ENCODE results near the gene CCL4.
"Not testable (repeated sequence)": the region's sequence is repeated elsewhere in the genome, so short reads cannot be mapped to it uniquely, and the experiment has no call there.

CCL4 gene

DNA sequence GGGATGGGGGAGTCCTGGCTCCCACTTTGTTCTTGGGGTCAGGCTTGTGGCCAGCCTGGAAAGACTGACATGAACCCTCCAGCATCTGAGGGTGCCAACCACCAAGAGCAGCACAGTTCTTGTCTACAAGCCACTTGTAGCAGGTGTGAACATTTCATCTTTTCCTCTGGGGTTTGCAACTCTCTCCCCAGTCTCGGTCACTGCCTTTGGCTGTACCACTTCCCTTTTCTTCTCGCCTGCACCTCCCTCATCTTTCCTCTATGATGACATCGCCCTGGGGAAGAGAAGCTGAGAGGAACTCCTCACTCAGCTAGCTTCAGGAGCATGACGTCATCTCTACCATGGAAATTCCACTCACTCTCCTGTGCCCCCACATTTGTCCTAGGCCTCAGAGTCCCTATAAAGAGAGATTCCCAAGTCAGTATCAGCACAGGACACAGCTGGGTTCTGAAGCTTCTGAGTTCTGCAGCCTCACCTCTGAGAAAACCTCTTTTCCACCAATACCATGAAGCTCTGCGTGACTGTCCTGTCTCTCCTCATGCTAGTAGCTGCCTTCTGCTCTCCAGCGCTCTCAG is at the start of gene CCL4:
Gene CCL4 (plus strand): TSS at position 427 of the 575 bp plus-strand sequence. CDS start 79 bp downstream, at position 506.
- in situ Hi-C loops (cut with MboI; ENCODE audit: low sequenced_read_pairs, unreplicated experiment); DNase-seq (ENCODE audit: low spot score): not testable (repeated sequence)

DNA sequence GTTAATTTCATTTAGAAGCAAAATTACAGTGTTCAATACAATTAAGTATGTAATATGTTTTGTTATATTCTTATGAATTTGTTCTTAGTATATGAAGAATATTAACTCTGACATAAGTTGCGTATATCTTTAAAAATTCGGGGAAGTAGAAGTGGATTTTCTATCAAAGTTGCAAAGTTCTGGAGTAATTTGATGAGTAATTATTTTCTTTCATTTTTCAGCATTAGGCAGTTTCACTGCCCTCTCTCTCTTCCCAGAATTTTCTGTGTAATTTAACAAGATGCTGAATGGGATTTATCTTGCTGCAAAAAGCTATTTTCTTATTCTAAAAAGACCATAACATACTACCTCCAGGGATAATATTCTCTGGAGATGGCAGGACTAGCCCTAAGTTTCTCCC is 48.5 kb upstream of the CCL4 start:
- DNase-seq (ENCODE audit: low spot score) = no peak
- TF ChIP-seq, protein P1, sequence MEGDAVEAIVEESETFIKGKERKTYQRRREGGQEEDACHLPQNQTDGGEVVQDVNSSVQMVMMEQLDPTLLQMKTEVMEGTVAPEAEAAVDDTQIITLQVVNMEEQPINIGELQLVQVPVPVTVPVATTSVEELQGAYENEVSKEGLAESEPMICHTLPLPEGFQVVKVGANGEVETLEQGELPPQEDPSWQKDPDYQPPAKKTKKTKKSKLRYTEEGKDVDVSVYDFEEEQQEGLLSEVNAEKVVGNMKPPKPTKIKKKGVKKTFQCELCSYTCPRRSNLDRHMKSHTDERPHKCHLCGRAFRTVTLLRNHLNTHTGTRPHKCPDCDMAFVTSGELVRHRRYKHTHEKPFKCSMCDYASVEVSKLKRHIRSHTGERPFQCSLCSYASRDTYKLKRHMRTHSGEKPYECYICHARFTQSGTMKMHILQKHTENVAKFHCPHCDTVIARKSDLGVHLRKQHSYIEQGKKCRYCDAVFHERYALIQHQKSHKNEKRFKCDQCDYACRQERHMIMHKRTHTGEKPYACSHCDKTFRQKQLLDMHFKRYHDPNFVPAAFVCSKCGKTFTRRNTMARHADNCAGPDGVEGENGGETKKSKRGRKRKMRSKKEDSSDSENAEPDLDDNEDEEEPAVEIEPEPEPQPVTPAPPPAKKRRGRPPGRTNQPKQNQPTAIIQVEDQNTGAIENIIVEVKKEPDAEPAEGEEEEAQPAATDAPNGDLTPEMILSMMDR (IDR thresholded peaks at IDR 0.05; ENCODE audit: borderline replicate concordance, control extremely low read depth, extremely low read depth, insufficient read depth, missing control alignments) = no peak
- in situ Hi-C loops (cut with MboI; ENCODE audit: low sequenced_read_pairs, unreplicated experiment) = no loop called here

GRCh38 chr17:36055921-36056520 is 47.6 kb upstream of the CCL4 start:
- TF ChIP-seq, protein P1 (IDR thresholded peaks at IDR 0.05; ENCODE audit: borderline replicate concordance, control extremely low read depth, extremely low read depth, insufficient read depth, missing control alignments) = no peak
- in situ Hi-C loops (cut with MboI; ENCODE audit: low sequenced_read_pairs, unreplicated experiment) = no loop called here

GRCh38 chr17:36057911-36058310 is 45.7 kb upstream of the CCL4 start:
- TF ChIP-seq, protein P1 (IDR thresholded peaks at IDR 0.05; ENCODE audit: borderline replicate concordance, control extremely low read depth, extremely low read depth, insufficient read depth, missing control alignments) = no peak
- DNase-seq (ENCODE audit: low spot score) = no peak
- in situ Hi-C loops (cut with MboI; ENCODE audit: low sequenced_read_pairs, unreplicated experiment) = no loop called here

More at GRCh38 chr17:36055921-36056520, 47.6 kb upstream of the CCL4 start:
- DNase-seq (ENCODE audit: low spot score) = no peak

GRCh38 chr17:36059406-36059805 is 44.2 kb upstream of the CCL4 start:
- in situ Hi-C loops (cut with MboI; ENCODE audit: low sequenced_read_pairs, unreplicated experiment) = no loop called here
- no peak for DNase-seq (ENCODE audit: low spot score)
- TF ChIP-seq, protein P1 (IDR thresholded peaks at IDR 0.05; ENCODE audit: borderline replicate concordance, control extremely low read depth, extremely low read depth, insufficient read depth, missing control alignments) = no peak

GRCh38 chr17:36060816-36061215 is 42.8 kb upstream of the CCL4 start:
- in situ Hi-C loops (cut with MboI; ENCODE audit: low sequenced_read_pairs, unreplicated experiment) = no loop called here
- no peak for DNase-seq (ENCODE audit: low spot score)
- TF ChIP-seq, protein P1 (IDR thresholded peaks at IDR 0.05; ENCODE audit: borderline replicate concordance, control extremely low read depth, extremely low read depth, insufficient read depth, missing control alignments) = no peak

DNA sequence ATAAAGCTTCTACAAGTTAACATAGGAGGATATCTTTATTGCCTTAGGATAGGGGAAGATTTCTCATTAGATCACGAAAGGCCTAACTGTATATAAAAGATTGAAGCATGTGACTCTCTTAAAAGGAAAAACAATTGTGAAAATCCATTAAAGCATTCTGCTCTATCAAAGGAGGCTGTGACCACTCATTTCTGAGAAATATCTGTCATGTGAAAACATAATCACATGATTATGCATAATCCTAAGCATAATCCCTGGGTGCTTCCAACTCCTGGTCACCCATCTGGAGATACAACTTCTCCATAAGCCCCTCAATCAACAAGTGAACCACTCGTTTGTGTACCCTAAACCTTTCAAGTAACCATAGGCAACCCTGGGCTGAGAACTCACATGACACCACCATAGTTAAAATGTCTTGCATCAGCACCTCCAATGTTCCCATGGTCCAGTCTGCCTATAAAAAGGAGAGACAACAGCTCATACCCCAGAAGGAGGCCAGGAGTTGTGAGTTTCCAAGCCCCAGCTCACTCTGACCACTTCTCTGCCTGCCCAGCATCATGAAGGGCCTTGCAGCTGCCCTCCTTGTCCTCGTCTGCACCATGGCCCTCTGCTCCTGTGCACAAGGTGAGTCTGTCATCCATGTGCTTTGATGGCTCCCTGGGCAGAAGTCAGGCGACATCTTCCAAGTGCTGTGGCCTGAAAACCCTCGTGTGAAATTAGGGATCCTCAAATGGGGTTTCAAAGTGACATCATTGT is 39.7 kb upstream of the CCL4 start, which contains the start of gene CCL18:
Gene CCL18 (plus strand): TSS at position 487 of the 756 bp plus-strand sequence. CDS start 71 bp downstream, at position 558.
- no peak for DNase-seq (ENCODE audit: low spot score)
- TF ChIP-seq, protein P1 (IDR thresholded peaks at IDR 0.05; ENCODE audit: borderline replicate concordance, control extremely low read depth, extremely low read depth, insufficient read depth, missing control alignments) = no peak
- in situ Hi-C loops (cut with MboI; ENCODE audit: low sequenced_read_pairs, unreplicated experiment) = no loop called here
